ENCODE measurements around the gene CHCHD10.
A peak's percentile ranks its signal among the peaks of the same experiment; 100 is the strongest.

CHCHD10 gene

DNA sequence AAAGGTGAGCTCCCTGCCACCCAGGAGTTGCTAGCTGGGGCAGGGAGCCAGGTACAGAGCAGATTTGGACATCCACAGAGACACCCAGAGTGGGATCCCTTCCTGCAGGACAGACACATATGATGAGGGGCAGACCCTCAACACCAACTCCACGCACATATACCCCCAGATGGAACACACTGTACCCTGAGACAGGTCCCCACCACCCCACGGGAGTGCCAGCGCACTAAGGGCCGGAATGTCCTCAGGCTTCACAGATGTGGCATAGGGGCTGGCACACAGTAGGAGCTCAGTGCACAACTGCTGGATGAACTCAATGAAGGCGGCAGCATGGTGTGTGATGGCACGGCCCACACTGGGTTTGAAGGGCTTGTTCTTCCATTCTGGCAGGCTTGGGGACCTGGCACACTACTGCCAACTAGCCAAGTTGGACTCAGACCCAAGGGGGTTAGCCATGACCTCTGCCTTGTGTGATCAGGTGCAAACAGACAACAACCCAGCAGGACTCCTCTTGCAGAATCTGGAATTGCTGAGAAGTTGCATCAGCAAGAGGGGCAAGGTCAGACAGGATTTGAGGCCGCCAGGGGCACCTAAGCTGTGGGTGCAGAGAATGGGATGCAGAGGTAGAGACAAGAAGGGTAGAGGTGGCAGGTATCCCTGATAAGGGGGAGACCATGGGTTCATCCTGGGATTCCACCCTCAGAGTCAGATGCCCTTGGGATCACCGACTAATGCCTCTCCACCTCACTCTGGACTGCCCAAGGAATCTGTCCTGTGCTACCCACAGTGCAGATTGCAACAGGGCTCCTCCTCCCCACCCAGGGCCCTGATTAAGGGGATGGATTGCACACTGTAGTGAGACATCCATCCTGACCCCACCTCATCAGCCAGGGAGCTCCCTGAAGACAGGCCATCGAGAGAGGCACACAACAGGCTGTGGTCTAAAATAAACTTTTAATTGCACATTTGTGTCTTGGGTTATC lies 2.6 kb downstream of the CHCHD10 start:
- Mint-ChIP-seq H3K4me1 (peaks cover 39% of the 10 kb centered on the region), H3K27ac (no peak overlapping the region), H3K36me3 (no peaks in the 10 kb centered on the region), H3K4me3 (peak overlapping the region; percentile 21), H3K9me3 (no peaks in the 10 kb centered on the region)
- DNase-seq (ENCODE audit: low spot score in 2 of 2) (no peak), ATAC-seq (no peak)

DNA sequence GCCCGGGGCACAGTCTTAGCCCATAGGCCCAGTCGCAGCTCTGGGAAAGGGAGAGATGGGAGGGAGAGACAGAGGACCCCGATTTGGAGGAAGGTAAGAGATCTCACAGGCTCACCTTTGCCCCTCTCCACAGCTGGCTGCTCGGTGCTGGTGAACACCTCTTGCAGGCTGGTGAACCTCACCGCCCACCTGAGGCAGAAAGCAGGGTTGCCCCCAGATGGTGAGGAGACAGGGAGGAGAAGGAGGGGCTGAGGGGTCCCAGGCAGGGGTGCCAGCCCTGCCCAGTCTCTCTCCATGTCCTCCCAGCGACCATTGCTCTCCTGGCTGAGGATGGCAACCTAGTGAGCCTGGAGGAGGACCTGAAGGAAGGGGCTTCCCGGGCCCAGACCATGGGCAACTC lies 3.8 kb downstream of the CHCHD10 start:
- peak overlapping the region; percentile 61 for H3K4me3 Mint-ChIP-seq
- peak overlapping the region; percentile 61 for H3K27ac Mint-ChIP-seq
- peaks cover 39% of the 10 kb centered on the region for H3K4me1 Mint-ChIP-seq
- DNase-seq (ENCODE audit: low spot score in 2 of 2) (no peak), ATAC-seq (no peak)
- no peaks in the 10 kb centered on the region for H3K9me3 Mint-ChIP-seq
- no peaks in the 10 kb centered on the region for H3K36me3 Mint-ChIP-seq

DNA sequence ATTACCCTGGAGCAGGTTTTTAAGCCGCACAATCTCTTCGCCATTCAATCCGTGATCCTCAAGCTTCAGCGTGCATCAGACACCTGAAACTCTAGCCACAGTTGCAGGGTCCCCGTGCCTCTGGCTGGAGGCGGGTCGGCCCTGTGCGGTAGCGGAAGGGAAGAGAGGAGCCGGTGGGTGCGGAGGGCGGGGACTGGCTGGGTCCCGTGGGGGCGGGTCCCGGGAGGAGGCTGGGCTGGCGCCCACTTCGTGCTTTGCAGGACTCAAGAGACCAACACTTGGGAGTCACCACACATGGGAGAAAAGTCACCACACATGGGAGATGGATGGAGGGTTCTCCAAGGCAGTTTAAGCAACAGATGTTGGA lies 4.2 kb downstream of the CHCHD10 start:
- DNase-seq (ENCODE audit: low spot score in 2 of 2) (peak in 1 of 2 donors; percentile 70), ATAC-seq (peak; percentile 47)
- H3K4me1 Mint-ChIP-seq: peaks cover 39% of the 10 kb centered on the region

DNA sequence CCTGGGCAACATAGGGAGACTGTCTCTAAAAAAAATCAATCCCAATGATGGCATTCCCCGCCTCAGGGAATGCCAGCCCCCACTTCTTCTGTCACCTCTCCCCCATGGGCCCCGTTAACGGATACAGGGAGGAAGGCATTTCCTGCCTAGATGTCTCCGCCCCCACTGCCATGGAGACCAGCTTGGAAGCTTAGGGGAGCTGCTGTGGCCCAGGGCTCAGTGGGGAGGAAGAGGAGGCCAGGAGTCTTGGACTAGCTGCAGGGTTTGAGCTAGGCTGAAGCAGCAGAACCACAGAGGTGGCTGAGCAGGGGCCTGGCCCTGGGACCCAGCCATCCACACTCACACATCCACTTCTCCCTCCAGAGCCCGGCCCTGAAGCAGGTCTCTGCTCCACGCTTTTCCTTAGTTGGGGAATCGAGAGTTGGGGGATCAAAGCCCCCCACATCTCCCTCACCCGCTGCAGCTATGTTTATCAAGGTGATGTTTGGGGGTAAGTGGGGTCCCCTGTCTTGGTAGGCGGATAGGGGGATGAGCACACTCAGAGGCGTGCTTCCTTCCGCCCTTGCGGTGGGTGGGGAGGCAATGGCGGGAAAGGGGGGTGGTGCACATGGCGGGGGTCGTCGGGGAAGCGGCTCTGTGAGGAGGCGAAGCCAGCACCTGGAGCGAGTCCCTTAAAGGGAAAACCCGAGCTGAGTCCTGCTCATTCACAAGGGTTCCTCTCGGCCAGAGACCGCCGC lies 4.8 kb downstream of the CHCHD10 start, which contains the start of gene C22orf15:
Gene C22orf15, plus strand, starts transcription at position 149 of the 737 bp plus-strand sequence. Its CDS starts 317 bp downstream, at position 466.
- Mint-ChIP-seq H3K4me1 (peaks cover 39% of the 10 kb centered on the region), H3K27ac (peak within 1 kb of the TSS; percentile 68), H3K9me3 (no peaks in the 10 kb centered on the region), H3K36me3 (no peaks in the 10 kb centered on the region), H3K4me3 (peak within 1 kb of the TSS; percentile 61)
- DNase-seq (ENCODE audit: low spot score in 2 of 2) (no peak), ATAC-seq (no peak)

More for the DNA sequence above, 4.2 kb downstream of the CHCHD10 start:
- H3K36me3 Mint-ChIP-seq: no peaks in the 10 kb centered on the region
- H3K27ac Mint-ChIP-seq: peak overlapping the region; percentile 61
- peak overlapping the region; percentile 61 for H3K4me3 Mint-ChIP-seq
- H3K9me3 Mint-ChIP-seq: no peaks in the 10 kb centered on the region

DNA sequence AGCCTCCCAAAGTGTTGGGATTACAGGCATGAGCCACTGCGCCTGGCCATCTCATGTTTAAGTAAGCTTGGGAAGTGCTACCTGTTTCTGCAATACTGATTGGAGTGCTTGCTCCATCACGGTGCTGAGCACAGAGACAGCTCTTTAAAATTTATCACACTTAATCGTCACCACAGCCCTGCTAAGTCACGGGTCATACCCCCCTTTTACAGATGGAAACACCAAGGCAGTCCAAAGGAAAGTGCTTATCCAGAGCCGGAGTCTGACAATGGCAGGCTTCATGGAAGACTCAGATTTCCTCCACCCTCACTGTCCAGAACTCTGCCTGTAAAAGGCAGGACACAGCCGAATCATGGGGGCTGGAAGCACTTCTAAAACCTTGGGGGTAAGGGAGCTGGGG lies 7.7 kb downstream of the CHCHD10 start:
- Mint-ChIP-seq H3K36me3 (no peaks in the 10 kb centered on the region), H3K4me3 (no peak overlapping the region), H3K27ac (no peak overlapping the region), H3K9me3 (no peaks in the 10 kb centered on the region), H3K4me1 (peaks cover 23% of the 10 kb centered on the region)
- ATAC-seq (no peak), DNase-seq (ENCODE audit: low spot score in 2 of 2) (no peak)

DNA sequence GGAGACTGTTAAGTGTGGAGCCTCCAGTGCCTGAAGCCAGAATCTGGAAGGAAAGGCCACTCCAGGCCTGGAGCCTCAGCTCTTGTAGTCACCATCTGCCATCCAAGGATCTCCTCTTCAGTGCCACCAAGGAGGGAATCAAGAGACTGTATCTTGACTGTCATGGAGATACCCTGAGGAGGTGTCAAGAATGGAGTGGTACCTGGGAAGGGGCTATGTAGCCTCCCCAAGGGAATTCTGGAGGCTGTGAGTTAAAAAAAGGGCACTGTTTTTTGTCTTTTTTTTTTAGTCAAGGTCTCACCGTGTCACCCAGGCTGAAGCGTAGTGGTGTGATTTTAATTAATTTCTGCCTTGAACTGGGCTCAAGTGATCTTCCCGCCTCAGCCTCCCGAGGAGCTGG lies 8.2 kb downstream of the CHCHD10 start:
- Mint-ChIP-seq H3K36me3 (no peaks in the 10 kb centered on the region), H3K27ac (no peak overlapping the region), H3K4me3 (no peak overlapping the region), H3K9me3 (no peaks in the 10 kb centered on the region), H3K4me1 (peaks cover 18% of the 10 kb centered on the region)
- no peak for DNase-seq (ENCODE audit: low spot score in 2 of 2)
- no peak for ATAC-seq

DNA sequence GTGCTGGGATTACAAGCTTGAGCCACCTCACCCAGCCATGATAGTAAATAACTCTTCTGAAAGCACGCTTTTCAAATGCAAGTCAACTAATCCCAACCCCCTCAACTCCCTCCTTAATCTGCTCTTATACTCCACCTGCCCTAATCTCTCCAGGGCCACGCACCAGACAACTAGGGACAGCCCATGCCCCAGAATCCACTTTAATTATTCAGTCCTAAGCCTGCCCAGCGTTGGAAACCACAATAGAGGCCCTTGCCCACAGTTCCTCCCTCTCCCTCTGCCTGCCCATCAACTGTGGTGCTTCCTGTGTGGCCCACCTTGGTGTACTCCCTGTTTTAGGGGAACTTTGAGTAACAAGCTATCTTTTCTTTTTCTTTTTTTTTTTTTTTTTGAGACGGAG lies 10.9 kb downstream of the CHCHD10 start:
- no peak overlapping the region for H3K27ac Mint-ChIP-seq
- ATAC-seq (no peak), DNase-seq (ENCODE audit: low spot score in 2 of 2) (no peak)
- H3K9me3 Mint-ChIP-seq: no peaks in the 10 kb centered on the region
- H3K4me1 Mint-ChIP-seq: peaks cover 4% of the 10 kb centered on the region
- no peaks in the 10 kb centered on the region for H3K36me3 Mint-ChIP-seq
- no peak overlapping the region for H3K4me3 Mint-ChIP-seq

DNA sequence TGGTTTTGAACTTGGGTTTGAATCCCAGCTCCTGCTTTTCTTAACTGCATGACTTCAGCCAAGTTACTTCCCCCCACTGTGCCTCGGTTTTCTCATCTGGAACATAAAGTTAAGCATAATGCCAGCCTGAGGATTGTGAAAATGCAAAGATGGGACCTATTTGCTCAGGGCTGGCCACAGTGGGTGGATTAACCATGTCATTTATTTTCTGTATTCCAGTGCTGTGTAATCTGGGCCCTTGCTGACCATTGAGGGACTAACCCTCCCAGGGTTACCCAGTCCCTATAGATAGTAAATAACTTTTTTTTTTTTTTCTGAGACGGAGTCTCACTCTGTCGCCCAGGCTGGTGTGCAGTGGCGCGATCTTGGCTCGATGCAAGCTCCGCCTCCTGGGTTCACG lies 12.1 kb downstream of the CHCHD10 start:
- DNase-seq (ENCODE audit: low spot score in 2 of 2) (no peak), ATAC-seq (no peak)
- Mint-ChIP-seq H3K27ac (no peak overlapping the region), H3K4me3 (no peak overlapping the region), H3K9me3 (no peaks in the 10 kb centered on the region), H3K4me1 (peaks cover 5% of the 10 kb centered on the region), H3K36me3 (no peaks in the 10 kb centered on the region)

DNA sequence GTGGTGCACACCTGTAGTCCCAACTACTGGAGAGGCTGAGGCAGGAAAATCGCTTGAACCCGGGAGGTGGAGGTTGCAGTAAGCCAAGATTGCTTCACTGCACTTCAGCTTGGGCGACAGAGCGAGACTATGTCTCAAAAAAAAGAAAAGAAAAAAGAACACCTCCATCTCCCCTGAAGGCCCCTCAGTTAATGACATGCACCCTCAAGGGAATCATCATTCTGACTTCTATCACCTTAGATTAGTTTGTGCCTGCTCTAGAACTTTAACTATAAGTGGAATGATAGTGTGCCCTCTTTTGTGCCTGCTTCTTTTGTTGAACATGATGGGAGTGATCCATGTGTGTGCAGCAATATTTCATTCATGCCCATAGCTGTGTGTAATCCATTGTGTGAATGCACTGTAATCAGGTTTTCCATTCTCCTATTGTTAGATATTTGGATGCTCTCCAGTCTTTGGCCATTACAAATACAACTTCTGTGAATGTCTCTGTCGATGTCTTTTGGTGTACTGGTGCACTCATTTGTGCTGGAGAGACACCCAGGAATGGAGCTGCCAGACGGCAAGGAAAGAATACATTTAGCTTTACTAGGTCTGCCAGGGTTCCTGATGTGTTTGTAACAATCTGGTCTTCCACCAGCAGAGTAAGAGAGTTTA lies 12.7 kb downstream of the CHCHD10 start:
- peaks cover 11% of the 10 kb centered on the region for H3K4me1 Mint-ChIP-seq

DNA sequence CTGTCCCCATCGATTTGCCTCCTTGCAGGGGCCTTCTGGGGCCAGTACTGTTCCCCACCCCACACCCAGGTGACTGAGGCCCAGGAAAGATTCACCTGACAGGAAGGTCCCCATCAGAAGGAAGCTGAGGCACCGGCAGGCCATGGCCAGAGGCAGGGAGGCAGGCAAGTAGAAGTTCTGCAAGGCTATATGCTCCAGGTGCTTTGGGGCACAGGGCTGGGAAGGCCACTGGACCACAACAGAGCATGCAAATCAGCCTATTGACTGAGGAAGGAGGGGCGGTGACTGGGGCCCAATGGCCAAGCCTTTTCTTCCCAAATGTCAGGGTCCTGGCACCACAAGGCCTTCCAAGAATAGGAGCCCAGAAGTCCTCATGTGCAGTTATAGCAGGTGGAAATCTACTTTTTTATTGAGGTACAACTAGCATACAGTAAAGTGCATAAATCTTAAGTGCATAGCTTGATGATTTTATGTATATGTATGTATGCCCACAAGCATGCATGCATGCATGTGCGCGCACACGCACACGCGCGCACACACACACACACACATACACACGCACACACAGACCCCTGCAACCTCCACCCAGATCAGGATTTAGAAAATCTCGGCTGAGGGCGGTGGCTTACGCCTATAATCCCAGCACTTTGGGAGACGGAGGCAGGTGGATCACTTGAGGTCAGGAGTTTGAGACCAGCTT lies 13.4 kb downstream of the CHCHD10 start, which contains the start of gene VPREB3:
Gene VPREB3, minus strand, starts transcription at position 206 of the 700 bp plus-strand sequence. Its CDS starts 62 bp downstream, at position 144.
- DNase-seq (ENCODE audit: low spot score in 2 of 2) (no peak), ATAC-seq (no peak)
- Mint-ChIP-seq H3K36me3 (no peaks in the 10 kb centered on the region), H3K4me3 (no peak within 1 kb of the TSS), H3K27ac (no peak within 1 kb of the TSS), H3K4me1 (peaks cover 18% of the 10 kb centered on the region), H3K9me3 (no peaks in the 10 kb centered on the region)

More for the DNA sequence above, 12.7 kb downstream of the CHCHD10 start:
- Mint-ChIP-seq H3K4me3 (no peak overlapping the region), H3K27ac (no peak overlapping the region), H3K36me3 (no peaks in the 10 kb centered on the region), H3K9me3 (no peaks in the 10 kb centered on the region)
- DNase-seq (ENCODE audit: low spot score in 2 of 2): no peak
- no peak for ATAC-seq

DNA sequence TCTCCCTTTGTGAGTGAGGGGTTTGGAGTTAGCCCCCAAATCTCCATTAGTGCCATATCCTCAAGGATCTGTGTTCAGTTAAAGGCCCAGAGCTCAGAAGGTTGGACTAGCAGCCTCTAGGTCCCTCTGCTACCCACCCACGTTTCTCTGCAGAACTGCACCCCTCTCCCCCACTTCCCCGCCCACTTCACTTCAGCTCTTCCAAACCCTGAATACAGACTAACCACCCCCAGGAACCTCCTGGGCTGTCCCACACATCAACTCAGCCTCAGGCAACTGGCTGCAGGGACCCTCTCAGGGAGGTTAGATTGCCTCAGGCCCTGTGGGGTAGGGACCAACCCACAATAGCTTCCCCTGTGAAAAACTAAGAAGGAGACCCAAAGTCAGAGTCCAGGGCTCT lies 14.4 kb downstream of the CHCHD10 start:
- Mint-ChIP-seq H3K4me3 (no peak overlapping the region), H3K36me3 (no peaks in the 10 kb centered on the region), H3K27ac (no peak overlapping the region), H3K4me1 (peaks cover 18% of the 10 kb centered on the region), H3K9me3 (no peaks in the 10 kb centered on the region)
- no peak for DNase-seq (ENCODE audit: low spot score in 2 of 2)
- ATAC-seq: no peak

DNA sequence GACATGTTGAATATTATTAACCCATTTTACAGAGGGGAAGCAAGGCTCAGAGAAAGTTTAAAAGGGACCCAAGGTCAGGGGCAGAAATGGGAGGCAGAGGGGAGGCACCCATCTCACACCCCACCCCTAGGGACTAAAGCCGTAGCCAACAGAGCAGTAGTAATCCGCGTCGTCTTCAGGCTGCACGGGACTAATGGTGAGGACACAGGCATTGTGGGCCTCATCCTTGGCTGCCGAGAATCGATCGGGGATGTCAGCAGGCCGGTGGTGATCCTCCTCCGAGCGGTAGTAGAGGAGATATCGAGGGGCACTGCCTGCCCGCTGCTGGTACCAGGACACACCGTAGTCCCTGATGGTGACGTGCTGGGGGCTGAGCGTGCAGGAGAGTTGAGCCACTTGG lies 15.0 kb downstream of the CHCHD10 start:
- Mint-ChIP-seq H3K4me1 (peaks cover 18% of the 10 kb centered on the region), H3K4me3 (peak overlapping the region; percentile 84), H3K27ac (no peak overlapping the region), H3K9me3 (no peaks in the 10 kb centered on the region), H3K36me3 (peaks cover 3% of the 10 kb centered on the region)
- ATAC-seq (no peak), DNase-seq (ENCODE audit: low spot score in 2 of 2) (no peak)

DNA sequence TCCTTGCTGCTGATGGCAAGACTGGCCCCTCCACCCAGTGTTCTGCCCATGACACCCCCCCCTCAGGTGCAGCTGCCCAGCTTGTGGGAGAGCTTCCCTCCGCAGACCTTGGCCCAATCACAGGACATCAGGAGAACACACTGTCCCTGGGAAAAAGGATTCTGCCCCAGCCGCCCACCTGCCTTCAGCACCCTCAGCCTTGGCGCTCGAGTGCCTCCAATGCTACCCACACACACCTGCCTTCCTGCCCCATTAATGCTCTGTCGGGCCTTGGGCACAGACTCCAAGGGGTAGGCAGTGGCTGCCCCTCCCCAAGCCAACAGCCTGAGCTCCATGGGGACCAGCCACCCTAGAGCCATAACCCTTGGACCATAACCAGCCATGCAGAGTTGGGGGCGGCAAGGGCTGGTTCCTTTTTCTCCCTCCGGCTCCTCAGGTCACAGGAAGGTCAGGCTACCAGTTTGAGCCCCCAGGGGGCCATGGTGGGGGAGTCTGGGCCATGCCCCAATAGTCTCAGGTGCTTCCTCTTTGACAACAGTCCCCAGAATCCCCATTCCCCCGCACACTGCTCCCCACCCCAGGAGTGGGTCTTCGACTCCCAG lies 15.6 kb downstream of the CHCHD10 start:
- Mint-ChIP-seq H3K27ac (peak overlapping the region; percentile 88), H3K4me3 (peak overlapping the region; percentile 84), H3K4me1 (peaks cover 18% of the 10 kb centered on the region), H3K9me3 (no peaks in the 10 kb centered on the region), H3K36me3 (peaks cover 4% of the 10 kb centered on the region)
- DNase-seq (ENCODE audit: low spot score in 2 of 2) (no peak), ATAC-seq (no peak)

DNA sequence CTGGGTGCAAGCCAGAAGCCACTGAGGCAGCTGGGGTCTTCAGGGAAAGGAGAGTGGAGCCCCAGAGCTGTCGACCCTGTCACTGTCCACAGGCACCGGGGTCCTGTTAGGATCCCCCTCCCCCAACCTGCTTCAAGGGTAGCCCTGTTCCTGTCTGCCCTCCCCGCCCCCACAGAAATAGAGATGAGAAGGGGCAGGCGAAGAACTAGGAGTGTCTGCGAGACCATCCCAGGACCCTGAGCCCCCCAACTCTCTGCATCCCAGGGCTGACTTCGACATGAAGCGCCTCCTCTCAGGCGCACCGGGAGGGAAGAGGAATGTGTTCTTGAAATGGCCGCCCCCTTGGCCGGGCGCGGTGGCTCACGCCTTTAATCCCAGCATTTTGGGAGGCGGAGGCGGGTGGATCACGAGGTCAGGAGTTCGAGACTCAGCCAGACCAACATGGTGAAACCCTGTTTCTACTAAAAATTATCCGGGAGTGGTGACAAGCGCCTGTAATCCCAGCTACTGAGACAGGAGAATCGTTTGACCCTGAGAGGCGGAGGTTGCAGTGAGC lies 16.3 kb downstream of the CHCHD10 start:
- Mint-ChIP-seq H3K27ac (peak overlapping the region; percentile 88), H3K4me1 (peaks cover 18% of the 10 kb centered on the region), H3K36me3 (peaks cover 4% of the 10 kb centered on the region), H3K4me3 (peak overlapping the region; percentile 84), H3K9me3 (no peaks in the 10 kb centered on the region)
- DNase-seq (ENCODE audit: low spot score in 2 of 2): no peak
- ATAC-seq: no peak

Data from stimulated activated effector memory CD8-positive, alpha-beta T cell treated with anti-CD3 and anti-CD28 coated beads, Interleukin-12 subunit alpha, Interleukin-12 subunit beta, amount 100 ng/mL, for 72 hours (primary cell).